ENCODE measurements around the gene FAM151A. TPM values are rescaled to one million over a fixed set of nuclear protein-coding genes. Genes with fewer than 3 reads are reported as not detected.
"Not testable (repeated sequence)": the region's sequence is repeated elsewhere in the genome, so short reads cannot be mapped to it uniquely, and the experiment has no call there.

FAM151A gene
- polyA plus RNA-seq, 3 donors = not detected

DNA sequence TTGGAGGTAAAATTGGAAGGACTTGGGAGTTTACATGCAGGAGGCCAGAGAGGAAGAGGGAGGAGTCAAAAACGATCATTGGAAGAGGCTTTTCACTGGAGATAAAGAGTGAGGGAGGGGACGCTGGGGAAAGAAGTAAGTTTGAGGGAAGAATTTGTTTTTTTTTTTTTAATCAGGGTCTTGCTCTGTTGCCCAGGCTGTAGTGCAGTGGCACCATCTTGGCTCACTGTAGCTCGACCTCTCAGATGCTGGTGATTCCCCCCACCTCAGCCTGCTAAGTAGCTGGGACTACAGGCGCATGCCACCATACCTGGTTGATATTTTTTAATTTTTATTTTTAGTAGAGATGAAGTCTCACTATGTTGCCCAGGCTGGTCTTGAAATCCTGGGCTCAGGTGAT lies 17.0 kb upstream of the FAM151A start:
- WGBS (ENCODE audit: insufficient coverage) = 50% methylated on average over 3 of the region's 4 CpGs
- Mint-ChIP-seq H3K4me3 (no peak overlapping the region), H3K4me1 (peaks cover 2% of the 10 kb centered on the region), H3K27ac (no peak overlapping the region), H3K9me3 (peaks cover 10 to 28% (median 21%) of the 10 kb centered on the region in 7 donors), H3K36me3 (no peaks in the 10 kb centered on the region), H3K27me3 (ENCODE audit: low read depth in 3 of 3) (peaks cover 0 to 2% (median 2%) of the 10 kb centered on the region in 3 donors)
- H3K9ac ChIP-seq (ENCODE audit: insufficient read depth, low read length, poor library complexity, severe bottlenecking) = no peak overlapping the region
- intact Hi-C loops (cut with micrococcal nuclease) = no loop called here
- H3K79me2 ChIP-seq (ENCODE audit: insufficient read depth, low read length) = no peaks in the 10 kb centered on the region
- no peaks in the 10 kb centered on the region for H3K4me1 ChIP-seq (ENCODE audit: control insufficient read depth in 1 of 2, insufficient read depth in 2 of 2, low read length in 2 of 2)
- no peak overlapping the region for H3K4me2 ChIP-seq (replicated peaks; ENCODE audit: extremely low read depth, low read length, poor library complexity, severe bottlenecking)
- no peak overlapping the region for H3K27ac ChIP-seq (ENCODE audit: low read depth in 1 of 2, low read length in 2 of 2)
- no peaks in the 10 kb centered on the region for H4K20me1 ChIP-seq (ENCODE audit: insufficient read depth, low read length)
- TF ChIP-seq, protein P1, sequence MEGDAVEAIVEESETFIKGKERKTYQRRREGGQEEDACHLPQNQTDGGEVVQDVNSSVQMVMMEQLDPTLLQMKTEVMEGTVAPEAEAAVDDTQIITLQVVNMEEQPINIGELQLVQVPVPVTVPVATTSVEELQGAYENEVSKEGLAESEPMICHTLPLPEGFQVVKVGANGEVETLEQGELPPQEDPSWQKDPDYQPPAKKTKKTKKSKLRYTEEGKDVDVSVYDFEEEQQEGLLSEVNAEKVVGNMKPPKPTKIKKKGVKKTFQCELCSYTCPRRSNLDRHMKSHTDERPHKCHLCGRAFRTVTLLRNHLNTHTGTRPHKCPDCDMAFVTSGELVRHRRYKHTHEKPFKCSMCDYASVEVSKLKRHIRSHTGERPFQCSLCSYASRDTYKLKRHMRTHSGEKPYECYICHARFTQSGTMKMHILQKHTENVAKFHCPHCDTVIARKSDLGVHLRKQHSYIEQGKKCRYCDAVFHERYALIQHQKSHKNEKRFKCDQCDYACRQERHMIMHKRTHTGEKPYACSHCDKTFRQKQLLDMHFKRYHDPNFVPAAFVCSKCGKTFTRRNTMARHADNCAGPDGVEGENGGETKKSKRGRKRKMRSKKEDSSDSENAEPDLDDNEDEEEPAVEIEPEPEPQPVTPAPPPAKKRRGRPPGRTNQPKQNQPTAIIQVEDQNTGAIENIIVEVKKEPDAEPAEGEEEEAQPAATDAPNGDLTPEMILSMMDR (IDR thresholded peaks at IDR 0.05) = no peak
- H2AFZ ChIP-seq (ENCODE audit: insufficient read depth, low read depth, low read length, poor library complexity, severe bottlenecking) = no peak overlapping the region
- no peak for DNase-seq
- no peaks in the 10 kb centered on the region for H3K36me3 ChIP-seq (replicated peaks in 1 of 2; ENCODE audit: control insufficient read depth in 1 of 2, insufficient read depth in 2 of 2, low read length in 2 of 2)
- no peaks in the 10 kb centered on the region for H3K27me3 ChIP-seq (ENCODE audit: control insufficient read depth in 2 of 2, insufficient read depth in 2 of 2, low read length in 2 of 2)
- H3K9me3 ChIP-seq (replicated peaks in 1 of 2; ENCODE audit: control insufficient read depth in 1 of 2, insufficient read depth in 1 of 2, low read length in 2 of 2) = peaks cover 16 to 24% of the 10 kb centered on the region in 2 donors
- no peak overlapping the region for H3K4me3 ChIP-seq (replicated peaks in 1 of 3; ENCODE audit: low read depth in 2 of 3, low read length in 3 of 3)

DNA sequence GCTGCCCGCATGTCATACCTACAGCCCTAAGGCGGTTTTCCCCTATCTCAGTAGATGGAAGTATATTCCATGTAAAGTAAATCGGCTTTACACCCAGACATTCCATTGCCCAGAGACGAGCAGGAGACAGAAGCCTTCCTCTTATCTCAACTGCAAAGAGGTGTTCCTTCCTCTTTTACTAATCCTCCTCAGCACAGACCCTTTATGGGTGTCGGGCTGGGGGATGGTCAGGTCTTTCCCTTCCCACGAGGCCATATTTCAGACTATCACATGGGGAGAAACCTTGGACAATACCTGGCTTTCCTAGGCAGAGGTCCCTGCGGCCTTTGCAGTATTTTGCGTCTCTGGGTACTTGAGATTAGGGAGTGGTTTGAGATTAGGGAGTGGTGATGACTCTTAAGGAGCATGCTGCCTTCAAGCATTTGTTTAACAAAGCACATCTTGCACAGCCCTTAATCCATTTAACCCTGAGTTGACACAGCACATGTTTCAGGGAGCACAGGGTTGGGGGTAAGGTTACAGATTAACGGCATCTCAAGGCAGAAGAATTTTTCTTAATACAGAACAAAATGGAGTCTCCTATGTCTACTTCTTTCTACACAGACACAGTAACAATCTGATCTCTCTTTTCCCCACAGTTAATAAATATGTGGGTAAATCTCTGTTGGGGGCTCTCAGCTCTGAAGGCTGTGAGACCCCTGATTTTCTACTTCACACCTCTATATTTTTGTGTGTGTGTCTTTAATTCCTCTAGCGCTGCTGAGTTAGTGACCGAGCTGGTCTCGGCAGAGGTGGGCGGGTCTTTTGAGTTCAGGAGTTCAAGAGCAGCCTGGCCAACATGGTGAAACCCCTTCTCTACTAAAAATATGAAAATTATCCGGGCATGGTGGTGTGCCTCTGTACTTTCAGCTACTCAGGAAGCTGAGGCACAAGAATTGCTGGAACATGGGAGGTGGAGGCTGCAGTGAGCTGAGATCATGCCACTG lies 13.4 kb upstream of the FAM151A start:
- H3K27ac Mint-ChIP-seq; H3K9me3 Mint-ChIP-seq; DNase-seq; H3K36me3 ChIP-seq (replicated peaks in 1 of 2; ENCODE audit: control insufficient read depth in 1 of 2, insufficient read depth in 2 of 2, low read length in 2 of 2); H3K4me1 ChIP-seq (ENCODE audit: control insufficient read depth in 1 of 2, insufficient read depth in 2 of 2, low read length in 2 of 2); H2AFZ ChIP-seq (ENCODE audit: insufficient read depth, low read depth, low read length, poor library complexity, severe bottlenecking); H3K79me2 ChIP-seq (ENCODE audit: insufficient read depth, low read length); H3K4me3 ChIP-seq (replicated peaks in 1 of 3; ENCODE audit: low read depth in 2 of 3, low read length in 3 of 3); H3K36me3 Mint-ChIP-seq; H3K4me2 ChIP-seq (replicated peaks; ENCODE audit: extremely low read depth, low read length, poor library complexity, severe bottlenecking); intact Hi-C loops (cut with micrococcal nuclease); H3K27me3 Mint-ChIP-seq (ENCODE audit: low read depth in 3 of 3); H3K4me3 Mint-ChIP-seq; H3K27ac ChIP-seq (ENCODE audit: low read depth in 1 of 2, low read length in 2 of 2); H3K9me3 ChIP-seq (replicated peaks in 1 of 2; ENCODE audit: control insufficient read depth in 1 of 2, insufficient read depth in 1 of 2, low read length in 2 of 2); H3K4me1 Mint-ChIP-seq; H3K9ac ChIP-seq (ENCODE audit: insufficient read depth, low read length, poor library complexity, severe bottlenecking); H3K27me3 ChIP-seq (ENCODE audit: control insufficient read depth in 2 of 2, insufficient read depth in 2 of 2, low read length in 2 of 2); H4K20me1 ChIP-seq (ENCODE audit: insufficient read depth, low read length): not testable (repeated sequence)
- 100% methylated on average over 1 of the region's 14 CpGs for WGBS (ENCODE audit: insufficient coverage)

DNA sequence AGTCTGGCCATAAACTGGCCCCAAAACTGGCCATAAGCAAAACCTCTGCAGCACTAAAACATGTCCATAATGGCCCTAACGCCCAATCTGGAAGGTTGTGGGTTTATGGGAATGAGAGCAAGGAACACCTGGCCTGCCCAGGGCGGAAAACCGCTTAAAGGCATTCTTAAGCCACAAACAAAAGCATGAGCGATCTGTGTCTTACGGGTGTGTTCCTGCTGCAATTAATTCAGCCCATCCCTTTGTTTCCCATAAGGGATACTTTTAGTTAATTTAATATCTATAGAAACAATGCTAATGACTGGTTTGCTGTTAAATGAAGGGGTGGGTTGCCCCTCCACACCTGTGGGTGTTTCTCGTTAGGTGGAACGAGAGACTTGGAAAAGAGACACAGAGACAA lies 12.5 kb upstream of the FAM151A start:
- H3K4me1 ChIP-seq (ENCODE audit: control insufficient read depth in 1 of 2, insufficient read depth in 2 of 2, low read length in 2 of 2); H3K27me3 Mint-ChIP-seq (ENCODE audit: low read depth in 3 of 3); H3K36me3 ChIP-seq (replicated peaks in 1 of 2; ENCODE audit: control insufficient read depth in 1 of 2, insufficient read depth in 2 of 2, low read length in 2 of 2); DNase-seq; H3K27me3 ChIP-seq (ENCODE audit: control insufficient read depth in 2 of 2, insufficient read depth in 2 of 2, low read length in 2 of 2); H3K4me3 ChIP-seq (replicated peaks in 1 of 3; ENCODE audit: low read depth in 2 of 3, low read length in 3 of 3); intact Hi-C loops (cut with micrococcal nuclease); H3K79me2 ChIP-seq (ENCODE audit: insufficient read depth, low read length); H3K4me3 Mint-ChIP-seq; H4K20me1 ChIP-seq (ENCODE audit: insufficient read depth, low read length); H3K27ac ChIP-seq (ENCODE audit: low read depth in 1 of 2, low read length in 2 of 2); H3K4me1 Mint-ChIP-seq; H3K4me2 ChIP-seq (replicated peaks; ENCODE audit: extremely low read depth, low read length, poor library complexity, severe bottlenecking); H3K9me3 Mint-ChIP-seq; H3K9ac ChIP-seq (ENCODE audit: insufficient read depth, low read length, poor library complexity, severe bottlenecking); H3K27ac Mint-ChIP-seq; H2AFZ ChIP-seq (ENCODE audit: insufficient read depth, low read depth, low read length, poor library complexity, severe bottlenecking); H3K36me3 Mint-ChIP-seq; H3K9me3 ChIP-seq (replicated peaks in 1 of 2; ENCODE audit: control insufficient read depth in 1 of 2, insufficient read depth in 1 of 2, low read length in 2 of 2): not testable (repeated sequence)
- 93% methylated on average over 2 of the region's 7 CpGs for WGBS (ENCODE audit: insufficient coverage)
